B cell (primary cell): ENCODE measurements around the gene TCF7L2. TPM values are rescaled to one million over a fixed set of nuclear protein-coding genes. Genes with fewer than 3 reads are reported as not detected.

Source experiments
- ATAC-seq: fragments of 200-7000 bp; cut with Tn5 transposase; one replicate; pipeline ENCODE4 v1.10.0; 2021; ENCODE audit warnings: low read depth, mild to moderate bottlenecking, moderate number of reproducible peaks, moderate library complexity
- CTCF ChIA-PET: fragments of 350-600 bp; sonication (Branson Sonifier 250); formaldehyde crosslinking; loops from one replicate; lab custom pipeline; 2021; ENCODE audit warnings: antibody characterized with exemption, inconsistent platforms; lab: Charles Lee
- POLR2A ChIA-PET: fragments of 350-600 bp; sonication (Branson Sonifier 250); formaldehyde crosslinking; loops from one replicate; lab custom pipeline; 2021; ENCODE audit warnings: antibody characterized with exemption; lab: Charles Lee
- DNase-seq: peaks from one replicate; pipeline ENCODE4 v3.0.0; 2013
- H2AFZ ChIP-seq: 2 replicates; pipeline ENCODE4 v1.6.1; 2012; ENCODE audit warnings: mild to moderate bottlenecking, low read depth, low read length; ENCODE audit not compliant: insufficient read depth, poor library complexity, severe bottlenecking
- H3K27ac ChIP-seq, 2 donors: 1 replicate in 1 of 2; 2 replicates in 1 of 2; pipeline ENCODE4 v1.5.1; 2012 to 2013; ENCODE audit warnings: low read length in 2 of 2, mild to moderate bottlenecking in 2 of 2, moderate library complexity in 1 of 2
- H3K27me3 ChIP-seq, 4 experiments: fragments of 200-600 bp in 1 of 4; sonication (generic) in 1 of 4; replicated peaks in 1 of 4; 1 replicate in 2 of 4; 2 replicates in 2 of 4; pipeline versions ENCODE4 v1.6.1 to v1.7.0; 2013 to 2016; ENCODE audit warnings: low read length in 3 of 4, mild to moderate bottlenecking in 2 of 4, mixed read lengths in 1 of 4, moderate library complexity in 1 of 4; ENCODE audit not compliant: insufficient read depth in 4 of 4, control insufficient read depth in 3 of 4; ENCODE audit errors: control extremely low read depth in 1 of 4
- H3K36me3 ChIP-seq, 2 experiments: replicated peaks in 1 of 2; 1 replicate in 1 of 2; 2 replicates in 1 of 2; pipeline versions ENCODE4 v1.6.1 to v1.7.1; 2013; ENCODE audit warnings: low read length in 1 of 2; ENCODE audit not compliant: insufficient read depth in 2 of 2, control insufficient read depth in 1 of 2; ENCODE audit errors: control extremely low read depth in 1 of 2, extremely low read depth in 1 of 2
- H3K4me1 ChIP-seq, 2 donors: fragments of 200-600 bp in 1 of 2; sonication (generic) in 1 of 2; 1 replicate in 1 of 2; 2 replicates in 1 of 2; pipeline versions ENCODE4 v1.5.1 to v1.6.1; 2013 to 2017; ENCODE audit warnings: low read length in 2 of 2; ENCODE audit not compliant: control insufficient read depth in 2 of 2, insufficient read depth in 2 of 2
- H3K4me2 ChIP-seq: replicated peaks from 2 replicates; pipeline ENCODE3; 2012; ENCODE audit warnings: mild to moderate bottlenecking, low read depth, low read length; ENCODE audit not compliant: poor library complexity, severe bottlenecking
- H3K4me3 ChIP-seq, 5 experiments: fragments of 200-600 bp in 1 of 5; sonication (generic) in 1 of 5; 1 replicate in 3 of 5; 2 replicates in 2 of 5; pipeline versions ENCODE4 v1.5.1 to v1.7.0; 2011 to 2016; ENCODE audit warnings: low read length in 4 of 5, mild to moderate bottlenecking in 4 of 5, low read depth in 2 of 5, control low read depth in 1 of 5, moderate library complexity in 1 of 5; ENCODE audit not compliant: insufficient read depth in 1 of 5; ENCODE audit errors: control extremely low read depth in 1 of 5, extremely low read depth in 1 of 5
- H3K79me2 ChIP-seq: fragments of 200-600 bp; sonication (generic); one replicate; pipeline ENCODE4 v1.6.0; 2016; ENCODE audit warnings: low read length; ENCODE audit not compliant: control insufficient read depth, insufficient read depth
- H3K9ac ChIP-seq: fragments of 200-600 bp; sonication (generic); 2 replicates; pipeline ENCODE4 v1.6.1; 2017; ENCODE audit warnings: mild to moderate bottlenecking, low read length, moderate library complexity
- H3K9me3 ChIP-seq, 3 donors: one replicate each; pipeline versions ENCODE4 v1.6.1 to v1.7.1; 2013; ENCODE audit warnings: low read length in 2 of 3; ENCODE audit not compliant: control insufficient read depth in 2 of 3, insufficient read depth in 1 of 3; ENCODE audit errors: control extremely low read depth in 1 of 3
- H4K20me1 ChIP-seq: 2 replicates; pipeline ENCODE4 v1.6.0; 2012; ENCODE audit warnings: mild to moderate bottlenecking, low read length; ENCODE audit not compliant: insufficient read depth, control insufficient read depth, poor library complexity, severe bottlenecking
- H3K27ac Mint-ChIP-seq: one replicate; pipeline ENCODE4 v1.8.0; 2021; ENCODE audit warnings: mixed read lengths
- H3K27me3 Mint-ChIP-seq: one replicate; pipeline ENCODE4 v1.8.0; 2021; ENCODE audit warnings: mixed read lengths
- H3K4me1 Mint-ChIP-seq: one replicate; pipeline ENCODE4 v1.8.0; 2021; ENCODE audit warnings: mixed read lengths
- H3K4me3 Mint-ChIP-seq: one replicate; pipeline ENCODE4 v1.8.0; 2021; ENCODE audit warnings: mixed read lengths
- H3K9me3 Mint-ChIP-seq: one replicate; pipeline ENCODE4 v1.8.0; 2022; ENCODE audit warnings: mixed read lengths; ENCODE audit not compliant: insufficient read depth
- EZH2 ChIP-seq: IDR thresholded peaks from 2 replicates; pipeline ENCODE4 v1.6.1; 2012; ENCODE audit warnings: borderline replicate concordance, low read depth, mild to moderate bottlenecking, moderate library complexity, low read length; ENCODE audit not compliant: insufficient read depth, poor library complexity, severe bottlenecking
- WGBS: methylation state at CpG from one replicate; pipeline ENCODE4 v1.1.5; 2013; ENCODE audit warnings: missing lambda C conversion rate; ENCODE audit not compliant: insufficient coverage; 5-methylcytosine and 5-hydroxymethylcytosine counted together
- intact Hi-C: fragments of 100-400 bp; cut with micrococcal nuclease; formaldehyde crosslinking; loops from one replicate; pipeline ENCODE4 v1.10.0; 2022
- polyA plus RNA-seq: library from polyadenylated mRNA; depleted of rRNA; stranded (reverse); fragments of >200 nt; gene quantifications from 2 replicates; pipeline ENCODE4 v1.2.3, GENCODE V29; 2012
- total RNA-seq, 2 donors: library from RNA; stranded (reverse); fragments of 120-200 nt in 1 of 2; gene quantifications; 1 replicate in 1 of 2; 2 replicates in 1 of 2; pipeline versions ENCODE4 v1.2.3 to v1.2.4, GENCODE V29; 2013 to 2022
- TF ChIP-seq, protein P1 (sequence below): fragments of 200-600 bp; IDR thresholded peaks from one replicate; pipeline ENCODE4 v1.8.0; 2022; ENCODE audit warnings: antibody characterized with exemption, mild to moderate bottlenecking

TCF7L2 gene
- total and polyA plus RNA-seq, 2 donors (not counting 1 experiment from before 2014, with no cell fraction given), result 0.48 to 1.1 TPM

DNA sequence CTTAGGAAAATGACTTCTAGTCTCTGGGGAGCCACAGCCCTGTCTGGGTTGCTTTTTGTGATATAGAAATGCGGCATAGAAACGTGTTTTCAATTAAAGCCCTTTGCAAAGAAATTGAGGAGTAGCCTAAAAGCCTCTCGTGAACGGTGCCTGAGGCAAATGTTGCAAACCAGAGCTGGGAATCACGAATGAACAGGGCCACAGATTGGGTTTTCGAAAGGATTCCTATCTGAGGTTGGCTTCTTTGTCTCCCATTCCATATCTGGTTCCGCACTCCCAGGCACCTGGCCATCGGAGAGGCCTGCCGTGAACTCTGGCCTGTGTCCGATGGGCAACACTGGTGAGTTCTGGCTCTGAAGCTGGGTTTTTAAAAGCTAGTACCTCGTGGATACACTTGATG, 221.6 kb downstream of the TCF7L2 start:
- Histone ChIP-seq H4K20me1 (no peaks in the 10 kb centered on the region), H3K4me2 (no peak overlapping the region), H3K27me3 (peaks cover 0 to 6% (median 2%) of the 10 kb centered on the region in 4 experiments), H3K79me2 (no peaks in the 10 kb centered on the region), H3K9ac (no peak overlapping the region), H3K27ac (no peak overlapping the region), H2AFZ (no peak overlapping the region), H3K4me3 (no peak overlapping the region), H3K9me3 (peaks cover 0 to 4% (median 0%) of the 10 kb centered on the region in 3 donors), H3K4me1 (peaks cover 8 to 17% of the 10 kb centered on the region in 2 donors), H3K36me3 (no peaks in the 10 kb centered on the region)
- TF ChIP-seq EZH2, result no peak
- TF ChIP-seq, protein P1, sequence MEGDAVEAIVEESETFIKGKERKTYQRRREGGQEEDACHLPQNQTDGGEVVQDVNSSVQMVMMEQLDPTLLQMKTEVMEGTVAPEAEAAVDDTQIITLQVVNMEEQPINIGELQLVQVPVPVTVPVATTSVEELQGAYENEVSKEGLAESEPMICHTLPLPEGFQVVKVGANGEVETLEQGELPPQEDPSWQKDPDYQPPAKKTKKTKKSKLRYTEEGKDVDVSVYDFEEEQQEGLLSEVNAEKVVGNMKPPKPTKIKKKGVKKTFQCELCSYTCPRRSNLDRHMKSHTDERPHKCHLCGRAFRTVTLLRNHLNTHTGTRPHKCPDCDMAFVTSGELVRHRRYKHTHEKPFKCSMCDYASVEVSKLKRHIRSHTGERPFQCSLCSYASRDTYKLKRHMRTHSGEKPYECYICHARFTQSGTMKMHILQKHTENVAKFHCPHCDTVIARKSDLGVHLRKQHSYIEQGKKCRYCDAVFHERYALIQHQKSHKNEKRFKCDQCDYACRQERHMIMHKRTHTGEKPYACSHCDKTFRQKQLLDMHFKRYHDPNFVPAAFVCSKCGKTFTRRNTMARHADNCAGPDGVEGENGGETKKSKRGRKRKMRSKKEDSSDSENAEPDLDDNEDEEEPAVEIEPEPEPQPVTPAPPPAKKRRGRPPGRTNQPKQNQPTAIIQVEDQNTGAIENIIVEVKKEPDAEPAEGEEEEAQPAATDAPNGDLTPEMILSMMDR, result no peak
- H3K9me3 Mint-ChIP-seq, result no peaks in the 10 kb centered on the region
- DNase-seq, result no peak
- WGBS, result 91% methylated on average over 7 of the region's 11 CpGs
- H3K27ac Mint-ChIP-seq, result no peak overlapping the region
- ChIA-PET CTCF (no interaction called here), POLR2A (no interaction called here)
- peaks cover 29% of the 10 kb centered on the region for H3K27me3 Mint-ChIP-seq
- no peak overlapping the region for H3K4me3 Mint-ChIP-seq
- intact Hi-C loops, result no loop called here
- no peak for ATAC-seq
- peaks cover 16% of the 10 kb centered on the region for H3K4me1 Mint-ChIP-seq

DNA sequence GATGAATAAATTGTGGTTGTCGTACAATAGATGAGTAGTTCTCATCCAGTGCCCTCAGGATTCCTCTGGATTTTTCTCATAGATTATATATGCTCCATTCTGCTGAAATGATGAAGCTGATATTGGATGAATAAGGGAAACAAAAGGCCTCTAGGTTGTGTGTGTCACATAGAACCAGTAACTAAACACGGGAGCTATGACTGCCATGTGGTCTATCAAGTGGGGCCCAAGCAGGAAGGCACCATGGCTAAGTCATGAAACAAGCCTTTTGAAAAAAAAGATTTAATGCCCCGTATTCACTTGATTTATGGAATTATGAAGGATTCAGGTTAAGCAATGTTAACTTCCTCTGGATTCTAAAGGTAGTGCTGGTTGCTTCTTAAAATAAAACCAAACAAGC, 225.1 kb downstream of the TCF7L2 start:
- ChIA-PET POLR2A (no interaction called here), CTCF (no interaction called here)
- H3K36me3 ChIP-seq, result no peaks in the 10 kb centered on the region
- Mint-ChIP-seq H3K4me3 (no peak overlapping the region), H3K27ac (no peak overlapping the region), H3K27me3 (peaks cover 17% of the 10 kb centered on the region), H3K4me1 (peaks cover 6% of the 10 kb centered on the region), H3K9me3 (no peaks in the 10 kb centered on the region)
- H3K4me2 ChIP-seq, result no peak overlapping the region
- no peak for ATAC-seq
- H3K27ac ChIP-seq, result no peak overlapping the region
- no peak for TF ChIP-seq EZH2
- TF ChIP-seq, protein P1, result no peak
- no peaks in the 10 kb centered on the region for H3K79me2 ChIP-seq
- WGBS, result 46% methylated on average over 1 of the region's 3 CpGs
- no peak overlapping the region for H3K4me3 ChIP-seq
- H3K9me3 ChIP-seq, result no peaks in the 10 kb centered on the region
- intact Hi-C loops, result no loop called here
- H3K9ac ChIP-seq, result no peak overlapping the region
- DNase-seq, result no peak
- no peak overlapping the region for H2AFZ ChIP-seq
- H4K20me1 ChIP-seq, result no peaks in the 10 kb centered on the region
- H3K4me1 ChIP-seq, result peaks cover 5 to 7% of the 10 kb centered on the region in 2 donors
- H3K27me3 ChIP-seq, result no peaks in the 10 kb centered on the region
